Muscle of leg (tissue), 11 donors: ENCODE data around the gene GRIK2. TPM values are rescaled to one million over a fixed set of nuclear protein-coding genes. Genes with fewer than 3 reads are reported as not detected.

ENCODE experiments used
- DNase-seq: peaks from one replicate; pipeline ENCODE4 v3.0.0; 2013
- H3K27ac ChIP-seq: one replicate; pipeline ENCODE4 v1.5.1; 2013; ENCODE audit warnings: mild to moderate bottlenecking, low read length, control low read depth
- H3K27me3 ChIP-seq: one replicate; pipeline ENCODE4 v1.6.1; 2013; ENCODE audit warnings: low read length; ENCODE audit not compliant: control insufficient read depth, insufficient read depth
- H3K36me3 ChIP-seq: one replicate; pipeline ENCODE4 v1.6.1; 2013; ENCODE audit warnings: low read length; ENCODE audit not compliant: control insufficient read depth, insufficient read depth
- H3K4me1 ChIP-seq: one replicate; pipeline ENCODE4 v1.6.1; 2013; ENCODE audit warnings: low read length; ENCODE audit not compliant: control insufficient read depth, insufficient read depth
- H3K4me3 ChIP-seq: one replicate; pipeline ENCODE4 v1.5.1; 2013; ENCODE audit warnings: low read length, control low read depth
- H3K9me3 ChIP-seq: replicated peaks from 2 replicates; pipeline ENCODE4 v1.6.1; 2013; ENCODE audit warnings: low read depth, low read length; ENCODE audit not compliant: control insufficient read depth
- WGBS: methylation state at CpG from one replicate; pipeline ENCODE4 v1.1.5; 2013; ENCODE audit warnings: missing lambda C conversion rate; ENCODE audit not compliant: insufficient coverage; 5-methylcytosine and 5-hydroxymethylcytosine counted together
- polyA plus RNA-seq, 8 donors: library from polyadenylated mRNA; unstranded; fragments of 120-200 nt; gene quantifications; one replicate each; pipeline versions ENCODE4 v1.2.1 to v1.2.3, GENCODE V29; 2013; ENCODE audit warnings: inconsistent platforms in 1 of 8, low replicate concordance in 1 of 8; ENCODE audit not compliant: insufficient read length in 8 of 8, insufficient read depth in 1 of 8
- total RNA-seq: library from RNA; stranded (reverse); fragments of 120-200 nt; gene quantifications from one replicate; pipeline ENCODE4 v1.2.4, GENCODE V29; 2013

Gene GRIK2
- total and polyA plus RNA-seq, 9 donors = 1.2 to 4.0 (median 1.9) TPM

GRCh38 chr6:101422251-101422650 is 28.7 kb downstream of the GRIK2 start:
- H3K27ac ChIP-seq = no peak overlapping the region
- no CpG with 5 or more reads among the region's 1 CpG for WGBS
- peak; percentile 21 for DNase-seq

GRCh38 chr6:101422811-101423210 is 29.3 kb downstream of the GRIK2 start:
- no CpG with 5 or more reads among the region's 1 CpG for WGBS
- H3K4me1 ChIP-seq = no peaks in the 10 kb centered on the region
- DNase-seq = peak; percentile 25

More at GRCh38 chr6:101422251-101422650, 28.7 kb downstream of the GRIK2 start:
- Histone ChIP-seq H3K36me3 (no peaks in the 10 kb centered on the region), H3K4me1 (no peaks in the 10 kb centered on the region), H3K4me3 (no peak overlapping the region), H3K9me3 (no peaks in the 10 kb centered on the region), H3K27me3 (no peaks in the 10 kb centered on the region)

DNA sequence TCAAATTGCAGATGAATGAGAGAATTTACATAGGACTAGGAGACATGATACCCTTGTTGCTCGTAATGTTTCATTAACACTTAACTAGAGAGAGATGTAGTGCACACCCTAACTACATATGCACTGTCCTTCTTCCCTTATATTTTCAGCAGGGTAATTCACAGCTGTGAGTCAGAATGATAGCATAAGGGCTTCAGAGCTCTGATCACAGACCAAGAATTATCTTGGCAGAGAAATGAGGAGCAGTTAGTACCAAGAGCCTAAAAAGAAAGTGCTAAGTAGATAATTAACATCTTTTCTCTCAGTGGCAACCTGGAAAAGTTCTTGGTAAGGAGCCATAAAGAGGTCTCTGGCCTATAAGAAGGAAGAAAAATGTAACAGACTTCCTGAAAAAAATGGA is 35.8 kb downstream of the GRIK2 start:
- no peaks in the 10 kb centered on the region for H3K4me1 ChIP-seq
- H3K27me3 ChIP-seq = no peaks in the 10 kb centered on the region
- DNase-seq = peak; percentile 5
- no peak overlapping the region for H3K27ac ChIP-seq
- no peak overlapping the region for H3K4me3 ChIP-seq
- H3K36me3 ChIP-seq = no peaks in the 10 kb centered on the region
- no CpG with 5 or more reads among the region's 1 CpG for WGBS
- H3K9me3 ChIP-seq = no peaks in the 10 kb centered on the region

More at GRCh38 chr6:101422811-101423210, 29.3 kb downstream of the GRIK2 start:
- H3K4me3 ChIP-seq = no peak overlapping the region
- no peak overlapping the region for H3K27ac ChIP-seq
- no peaks in the 10 kb centered on the region for H3K9me3 ChIP-seq
- no peaks in the 10 kb centered on the region for H3K36me3 ChIP-seq
- H3K27me3 ChIP-seq = no peaks in the 10 kb centered on the region

GRCh38 chr6:101429845-101430244 is 36.3 kb downstream of the GRIK2 start:
- no peaks in the 10 kb centered on the region for H3K36me3 ChIP-seq
- no peak overlapping the region for H3K4me3 ChIP-seq
- DNase-seq = no peak
- no peaks in the 10 kb centered on the region for H3K4me1 ChIP-seq
- no peak overlapping the region for H3K27ac ChIP-seq
- no peaks in the 10 kb centered on the region for H3K9me3 ChIP-seq
- no peaks in the 10 kb centered on the region for H3K27me3 ChIP-seq
- 53% methylated on average over 2 of the region's 5 CpGs for WGBS

GRCh38 chr6:101433141-101433540 is 39.6 kb downstream of the GRIK2 start:
- H3K27ac ChIP-seq = no peak overlapping the region
- 100% methylated on average over 1 of the region's 5 CpGs for WGBS
- no peaks in the 10 kb centered on the region for H3K4me1 ChIP-seq
- no peaks in the 10 kb centered on the region for H3K27me3 ChIP-seq
- no peaks in the 10 kb centered on the region for H3K36me3 ChIP-seq
- no peak overlapping the region for H3K4me3 ChIP-seq
- H3K9me3 ChIP-seq = no peaks in the 10 kb centered on the region
- no peak for DNase-seq

DNA sequence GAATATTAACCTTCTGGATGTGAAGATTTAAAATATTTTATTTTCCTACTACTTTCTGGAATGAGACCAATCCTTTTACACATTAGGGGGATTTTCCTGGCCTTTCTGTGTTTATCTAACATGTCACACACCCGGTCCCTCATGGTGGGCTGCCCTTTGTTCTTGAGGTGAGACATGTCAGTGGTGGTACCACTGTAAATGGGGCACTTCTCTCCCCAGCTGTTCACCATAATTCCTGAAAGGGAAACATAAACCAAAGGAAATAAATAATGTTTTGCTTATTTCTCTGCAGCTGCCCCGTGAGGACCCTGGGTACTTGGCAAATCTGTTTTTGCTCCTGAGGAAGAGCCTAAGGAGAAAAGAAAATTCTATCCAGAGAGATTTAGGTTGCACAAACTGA is 41.1 kb downstream of the GRIK2 start:
- Histone ChIP-seq H3K9me3 (no peaks in the 10 kb centered on the region), H3K4me3 (no peak overlapping the region), H3K27ac (no peak overlapping the region), H3K27me3 (no peaks in the 10 kb centered on the region), H3K4me1 (no peaks in the 10 kb centered on the region), H3K36me3 (no peaks in the 10 kb centered on the region)
- DNase-seq = no peak
- WGBS = no CpG with 5 or more reads among the region's 2 CpGs

GRCh38 chr6:101435038-101435437 is 41.5 kb downstream of the GRIK2 start:
- DNase-seq = no peak
- whole genome bisulfite sequencing = no CpG with 5 or more reads among the region's 1 CpG
- H3K4me1 ChIP-seq = no peaks in the 10 kb centered on the region
- H3K36me3 ChIP-seq = no peaks in the 10 kb centered on the region
- H3K27me3 ChIP-seq = no peaks in the 10 kb centered on the region
- no peak overlapping the region for H3K4me3 ChIP-seq
- H3K27ac ChIP-seq = no peak overlapping the region
- no peaks in the 10 kb centered on the region for H3K9me3 ChIP-seq

DNA sequence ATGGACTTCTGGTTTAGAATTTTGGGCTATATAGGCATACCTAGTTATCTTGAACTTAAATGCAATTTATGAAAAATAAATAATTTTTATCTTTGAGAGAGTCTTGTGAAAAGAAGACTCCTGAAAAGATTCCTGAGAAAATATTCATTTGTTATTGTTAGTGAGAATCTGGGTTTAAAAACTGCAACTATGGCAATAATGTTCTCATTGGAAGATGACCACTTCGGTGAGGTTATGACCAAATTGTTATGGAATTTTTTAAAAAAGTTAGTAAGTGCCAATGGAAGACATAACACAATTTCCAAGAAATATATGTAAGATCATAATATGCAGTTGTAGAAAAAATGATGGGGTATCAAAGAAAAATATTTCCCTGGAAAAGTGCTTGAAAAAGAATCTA is 46.3 kb downstream of the GRIK2 start:
- Histone ChIP-seq H3K27ac (no peak overlapping the region), H3K36me3 (no peaks in the 10 kb centered on the region), H3K4me1 (no peaks in the 10 kb centered on the region), H3K4me3 (no peak overlapping the region), H3K27me3 (no peaks in the 10 kb centered on the region), H3K9me3 (no peaks in the 10 kb centered on the region)
- no CpG with 5 or more reads among the region's 1 CpG for WGBS
- no peak for DNase-seq

DNA sequence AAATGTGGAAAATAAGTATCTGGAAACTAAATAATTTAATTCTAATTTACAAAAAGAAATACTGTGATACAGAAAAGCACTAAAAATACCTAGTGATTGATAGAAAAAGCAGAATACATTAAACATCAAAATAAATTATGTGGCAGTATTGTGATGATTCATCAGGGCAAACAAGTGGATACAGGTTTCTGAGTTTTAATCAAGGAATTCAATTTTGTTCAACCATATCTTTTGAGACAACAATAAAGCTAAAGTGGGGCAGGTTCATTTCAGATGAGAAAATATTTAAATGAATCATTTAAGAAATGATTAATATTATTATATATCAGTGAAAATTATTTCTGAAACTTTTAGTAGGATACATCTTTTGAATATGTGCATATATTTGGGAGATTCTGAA is 49.8 kb downstream of the GRIK2 start:
- Histone ChIP-seq H3K27me3 (no peaks in the 10 kb centered on the region), H3K4me1 (no peaks in the 10 kb centered on the region), H3K4me3 (no peak overlapping the region), H3K9me3 (no peaks in the 10 kb centered on the region), H3K36me3 (no peaks in the 10 kb centered on the region), H3K27ac (no peak overlapping the region)
- no peak for DNase-seq

DNA sequence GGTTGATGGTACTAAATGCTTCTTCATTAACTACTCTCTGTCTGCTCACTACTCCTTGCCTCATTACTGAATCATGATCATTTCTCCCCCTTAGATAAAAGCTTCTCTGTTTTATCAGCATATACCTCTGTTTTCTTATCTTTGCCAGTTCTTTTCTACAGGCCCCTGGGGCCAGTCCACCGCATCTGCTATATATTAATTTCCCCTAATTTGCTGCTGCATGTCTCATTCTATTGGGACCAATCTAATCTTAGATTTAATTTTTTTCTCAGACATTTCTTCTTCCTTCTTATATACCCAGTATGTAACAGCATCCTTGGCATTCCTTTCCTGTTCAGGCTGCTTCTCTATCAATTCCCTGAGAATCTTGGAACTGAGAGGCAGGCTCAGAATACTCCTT is 51.2 kb downstream of the GRIK2 start:
- Histone ChIP-seq H3K36me3 (no peaks in the 10 kb centered on the region), H3K27me3 (no peaks in the 10 kb centered on the region), H3K4me1 (no peaks in the 10 kb centered on the region), H3K4me3 (no peak overlapping the region), H3K9me3 (no peaks in the 10 kb centered on the region), H3K27ac (no peak overlapping the region)
- DNase-seq = no peak
- WGBS = 83% methylated on average over 1 of the region's 1 CpG

GRCh38 chr6:101445527-101445926 is 52.0 kb downstream of the GRIK2 start:
- Histone ChIP-seq H3K27ac (no peak overlapping the region), H3K4me3 (no peak overlapping the region), H3K36me3 (no peaks in the 10 kb centered on the region), H3K4me1 (no peaks in the 10 kb centered on the region), H3K27me3 (no peaks in the 10 kb centered on the region), H3K9me3 (no peaks in the 10 kb centered on the region)
- DNase-seq = peak; percentile 34
- WGBS = no CpG with 5 or more reads among the region's 2 CpGs
